ENCODE data around the gene LEKR1.
"Not testable (repeated sequence)": the region's sequence is repeated elsewhere in the genome, so short reads cannot be mapped to it uniquely, and the experiment has no call there.

Gene LEKR1

DNA sequence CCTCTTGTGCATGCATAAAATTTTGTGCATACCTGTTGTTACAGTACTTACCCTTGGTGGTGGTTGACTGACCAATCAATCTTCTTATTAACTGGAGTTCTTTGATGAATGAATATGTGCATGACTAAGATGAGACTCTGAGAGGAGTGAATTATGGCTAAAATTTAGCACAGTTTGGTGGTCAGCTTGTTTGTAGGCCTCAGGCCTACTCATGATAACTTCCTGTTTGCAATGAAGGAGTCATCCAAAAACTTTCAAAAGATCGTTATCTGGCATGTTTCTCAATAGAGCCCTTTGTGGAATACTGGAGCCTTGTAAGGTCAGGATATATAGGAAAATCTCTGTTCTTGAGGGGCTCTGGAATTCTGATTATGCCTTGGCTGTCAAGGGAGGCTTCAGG lies 66.5 kb downstream of the LEKR1 start:
- Histone ChIP-seq H3K9ac (ENCODE audit: insufficient read length) (no peak overlapping the region), H3K27ac (no peak overlapping the region), H3K36me3 (ENCODE audit: insufficient read depth, low read length) (no peaks in the 10 kb centered on the region), H3K4me3 (no peak overlapping the region), H3K9me3 (ENCODE audit: low read depth, low read length) (no peaks in the 10 kb centered on the region)
- no peak for DNase-seq (ENCODE audit: low read depth, low spot score)
- TF ChIP-seq POLR2AphosphoS5 (IDR thresholded peaks at IDR 0.05; ENCODE audit: borderline replicate concordance, low read depth, low read length) (no peak), EZH2 (IDR thresholded peaks at IDR 0.05) (no peak), FOXP2 (optimal IDR thresholded peaks at IDR 0.05; ENCODE audit: control extremely low read depth, extremely low read length, insufficient read depth) (no peak)

- not testable (repeated sequence) for H3K36me3 ChIP-seq (ENCODE audit: insufficient read depth, low read length); DNase-seq (ENCODE audit: low read depth, low spot score); H3K9me3 ChIP-seq (ENCODE audit: low read depth, low read length); H3K27ac ChIP-seq; H3K9ac ChIP-seq (ENCODE audit: insufficient read length); H3K4me3 ChIP-seq
These were observed 69.2 kb downstream of the LEKR1 start for GRCh38 chr3:156895374-156895773.

DNA sequence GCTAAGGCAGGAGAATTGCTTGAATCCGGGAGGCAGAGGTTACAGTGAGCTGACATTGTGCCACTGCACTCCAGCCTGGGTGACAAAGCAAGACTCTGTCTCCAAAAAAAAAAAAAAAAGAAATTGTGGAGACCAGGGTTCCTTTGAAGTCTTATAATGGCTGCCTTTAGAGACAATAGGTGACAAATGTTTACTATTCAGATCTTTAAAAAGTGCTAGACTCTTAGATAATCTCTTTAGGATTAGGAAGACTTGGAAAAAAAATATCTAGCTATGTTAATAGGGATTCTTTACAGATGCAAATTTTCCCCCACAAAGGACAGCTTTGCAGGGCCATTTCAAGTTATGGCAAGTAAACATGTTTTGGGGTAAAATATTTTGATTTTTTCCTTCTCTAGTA lies 71.7 kb downstream of the LEKR1 start:
- H3K27ac ChIP-seq; H3K9me3 ChIP-seq (ENCODE audit: low read depth, low read length); DNase-seq (ENCODE audit: low read depth, low spot score); H3K9ac ChIP-seq (ENCODE audit: insufficient read length); H3K4me3 ChIP-seq; H3K36me3 ChIP-seq (ENCODE audit: insufficient read depth, low read length): not testable (repeated sequence)

DNA sequence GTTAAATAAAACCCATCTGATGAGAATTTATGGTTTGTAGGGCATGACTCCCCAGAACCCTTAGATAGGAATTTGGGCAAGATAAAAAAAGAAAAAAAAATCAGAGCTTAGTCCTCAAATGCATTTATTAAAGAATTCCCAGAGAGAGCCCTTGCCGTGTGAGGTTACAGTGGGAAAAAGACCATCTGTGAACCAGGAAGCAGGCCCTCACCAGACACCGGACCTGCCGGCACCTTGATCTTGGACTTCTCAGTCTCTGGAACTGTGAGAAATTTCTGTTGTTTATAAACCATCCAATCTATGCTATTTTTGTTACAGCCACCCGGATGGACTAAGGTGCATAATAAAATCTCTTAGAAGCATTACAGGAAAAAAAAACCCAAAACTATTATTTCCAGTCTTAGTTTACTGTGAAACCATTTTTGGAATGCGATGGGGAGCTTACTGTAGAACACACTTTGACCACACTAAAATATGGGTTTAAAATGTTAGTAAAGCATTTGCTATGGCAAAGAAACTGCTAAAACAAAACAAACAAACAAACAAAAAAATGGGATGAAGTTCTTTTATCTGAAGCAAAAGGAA lies 72.2 kb downstream of the LEKR1 start:
- Histone ChIP-seq H3K4me3 (no peak overlapping the region), H3K36me3 (ENCODE audit: insufficient read depth, low read length) (no peaks in the 10 kb centered on the region), H3K9me3 (ENCODE audit: low read depth, low read length) (no peaks in the 10 kb centered on the region), H3K27ac (no peak overlapping the region), H3K9ac (ENCODE audit: insufficient read length) (no peak overlapping the region)
- no peak for TF ChIP-seq EZH2 (IDR thresholded peaks at IDR 0.05)
- no peak for TF ChIP-seq POLR2AphosphoS5 (IDR thresholded peaks at IDR 0.05; ENCODE audit: borderline replicate concordance, low read depth, low read length)
- no peak for TF ChIP-seq FOXP2 (optimal IDR thresholded peaks at IDR 0.05; ENCODE audit: control extremely low read depth, extremely low read length, insufficient read depth)
- no peak for DNase-seq (ENCODE audit: low read depth, low spot score)

DNA sequence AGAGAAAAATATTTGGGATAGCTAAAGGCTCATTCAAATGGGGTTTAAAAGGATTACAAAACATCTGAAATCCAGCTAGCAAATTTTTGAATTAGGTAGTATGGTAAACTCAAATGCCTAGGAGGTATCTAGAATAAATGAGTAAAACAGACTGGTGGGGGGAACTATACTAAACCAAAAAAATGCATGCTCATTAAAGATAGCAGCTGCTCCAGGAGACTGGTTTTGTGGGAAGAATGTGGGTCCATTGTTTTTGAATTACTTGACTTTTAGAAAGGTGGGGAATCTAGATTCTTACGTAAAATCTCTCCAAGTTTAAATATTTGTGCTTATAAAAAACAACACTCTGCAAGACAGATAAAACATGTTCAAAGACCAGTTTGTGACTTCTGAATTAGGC lies 73.8 kb downstream of the LEKR1 start:
- no peak overlapping the region for H3K9ac ChIP-seq (ENCODE audit: insufficient read length)
- TF ChIP-seq POLR2AphosphoS5 (IDR thresholded peaks at IDR 0.05; ENCODE audit: borderline replicate concordance, low read depth, low read length) = no peak
- no peak for TF ChIP-seq EZH2 (IDR thresholded peaks at IDR 0.05)
- no peak for TF ChIP-seq FOXP2 (optimal IDR thresholded peaks at IDR 0.05; ENCODE audit: control extremely low read depth, extremely low read length, insufficient read depth)
- H3K4me3 ChIP-seq = no peak overlapping the region
- no peaks in the 10 kb centered on the region for H3K9me3 ChIP-seq (ENCODE audit: low read depth, low read length)
- no peaks in the 10 kb centered on the region for H3K36me3 ChIP-seq (ENCODE audit: insufficient read depth, low read length)
- H3K27ac ChIP-seq = peak overlapping the region; percentile 61
- DNase-seq (ENCODE audit: low read depth, low spot score) = no peak

DNA sequence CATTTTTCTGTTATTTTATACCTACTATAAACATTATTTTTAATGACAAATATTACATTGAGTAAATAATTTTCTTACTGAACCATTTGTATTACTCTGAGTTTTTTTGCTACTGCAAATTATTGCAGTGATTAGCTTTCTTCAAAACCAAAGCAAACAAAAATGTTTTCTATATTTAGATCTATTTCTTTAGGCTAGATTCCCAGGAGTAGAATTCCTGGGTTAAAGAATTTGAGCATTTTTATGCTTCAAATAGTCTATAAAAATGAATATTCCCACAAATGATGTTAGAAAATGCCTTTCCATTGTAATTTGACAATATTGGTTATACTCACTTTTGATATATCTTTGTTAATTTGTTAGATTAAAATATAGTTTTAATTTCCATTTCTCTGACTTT lies 76.8 kb downstream of the LEKR1 start:
- Histone ChIP-seq H3K4me3 (no peak overlapping the region), H3K9me3 (ENCODE audit: low read depth, low read length) (no peaks in the 10 kb centered on the region), H3K36me3 (ENCODE audit: insufficient read depth, low read length) (no peaks in the 10 kb centered on the region), H3K27ac (no peak overlapping the region), H3K9ac (ENCODE audit: insufficient read length) (no peak overlapping the region)
- no peak for DNase-seq (ENCODE audit: low read depth, low spot score)
- TF ChIP-seq POLR2AphosphoS5 (IDR thresholded peaks at IDR 0.05; ENCODE audit: borderline replicate concordance, low read depth, low read length) (no peak), EZH2 (IDR thresholded peaks at IDR 0.05) (no peak), FOXP2 (optimal IDR thresholded peaks at IDR 0.05; ENCODE audit: control extremely low read depth, extremely low read length, insufficient read depth) (no peak)

- H3K27ac ChIP-seq = no peak overlapping the region
- H3K9ac ChIP-seq (ENCODE audit: insufficient read length) = no peak overlapping the region
- TF ChIP-seq POLR2AphosphoS5 (IDR thresholded peaks at IDR 0.05; ENCODE audit: borderline replicate concordance, low read depth, low read length) = no peak
- TF ChIP-seq FOXP2 (optimal IDR thresholded peaks at IDR 0.05; ENCODE audit: control extremely low read depth, extremely low read length, insufficient read depth) = no peak
- no peak for TF ChIP-seq EZH2 (IDR thresholded peaks at IDR 0.05)
- DNase-seq (ENCODE audit: low read depth, low spot score) = no peak
- H3K9me3 ChIP-seq (ENCODE audit: low read depth, low read length) = no peaks in the 10 kb centered on the region
- no peaks in the 10 kb centered on the region for H3K36me3 ChIP-seq (ENCODE audit: insufficient read depth, low read length)
- H3K4me3 ChIP-seq = no peak overlapping the region
These were observed 80.1 kb downstream of the LEKR1 start for GRCh38 chr3:156906275-156906674.

GRCh38 chr3:156908398-156908797 lies 82.2 kb downstream of the LEKR1 start:
- Histone ChIP-seq H3K9me3 (ENCODE audit: low read depth, low read length) (no peaks in the 10 kb centered on the region), H3K27ac (no peak overlapping the region), H3K36me3 (ENCODE audit: insufficient read depth, low read length) (no peaks in the 10 kb centered on the region), H3K9ac (ENCODE audit: insufficient read length) (no peak overlapping the region), H3K4me3 (no peak overlapping the region)
- DNase-seq (ENCODE audit: low read depth, low spot score) = no peak
- no peak for TF ChIP-seq EZH2 (IDR thresholded peaks at IDR 0.05)
- TF ChIP-seq POLR2AphosphoS5 (IDR thresholded peaks at IDR 0.05; ENCODE audit: borderline replicate concordance, low read depth, low read length) = no peak
- TF ChIP-seq FOXP2 (optimal IDR thresholded peaks at IDR 0.05; ENCODE audit: control extremely low read depth, extremely low read length, insufficient read depth) = no peak

DNA sequence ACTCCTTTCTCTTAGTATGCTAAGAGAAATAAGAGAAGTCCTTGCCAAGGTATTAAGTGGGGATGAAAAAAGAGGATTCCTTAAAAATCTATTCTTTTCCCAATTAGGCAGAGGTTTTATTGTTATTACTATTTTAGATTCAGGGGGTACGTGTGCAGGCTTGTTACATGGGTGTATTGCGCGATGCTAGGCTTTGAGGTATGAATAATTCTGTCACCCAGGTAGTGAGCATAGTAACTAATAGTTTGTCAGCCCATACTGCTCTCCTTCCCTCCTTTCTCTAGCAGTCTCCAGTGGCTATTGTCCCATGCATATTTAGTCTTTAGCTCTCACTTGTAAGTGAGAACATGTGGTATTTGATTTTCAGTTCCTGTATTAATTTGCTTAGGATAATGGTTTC lies 83.9 kb downstream of the LEKR1 start:
- H3K9me3 ChIP-seq (ENCODE audit: low read depth, low read length) = no peaks in the 10 kb centered on the region
- no peak for TF ChIP-seq FOXP2 (optimal IDR thresholded peaks at IDR 0.05; ENCODE audit: control extremely low read depth, extremely low read length, insufficient read depth)
- TF ChIP-seq POLR2AphosphoS5 (IDR thresholded peaks at IDR 0.05; ENCODE audit: borderline replicate concordance, low read depth, low read length) = no peak
- no peak for TF ChIP-seq EZH2 (IDR thresholded peaks at IDR 0.05)
- no peak overlapping the region for H3K4me3 ChIP-seq

GRCh38 chr3:156910831-156911230 lies 84.7 kb downstream of the LEKR1 start:
- not testable (repeated sequence) for H3K9me3 ChIP-seq (ENCODE audit: low read depth, low read length); DNase-seq (ENCODE audit: low read depth, low spot score); H3K9ac ChIP-seq (ENCODE audit: insufficient read length); H3K27ac ChIP-seq; H3K4me3 ChIP-seq; H3K36me3 ChIP-seq (ENCODE audit: insufficient read depth, low read length)

More for the DNA sequence above, 83.9 kb downstream of the LEKR1 start:
- Histone ChIP-seq H3K27ac (no peak overlapping the region), H3K9ac (ENCODE audit: insufficient read length) (no peak overlapping the region), H3K36me3 (ENCODE audit: insufficient read depth, low read length) (no peaks in the 10 kb centered on the region)
- no peak for DNase-seq (ENCODE audit: low read depth, low spot score)

- not testable (repeated sequence) for H3K9ac ChIP-seq (ENCODE audit: insufficient read length); H3K27ac ChIP-seq; DNase-seq (ENCODE audit: low read depth, low spot score); H3K36me3 ChIP-seq (ENCODE audit: insufficient read depth, low read length); H3K4me3 ChIP-seq; H3K9me3 ChIP-seq (ENCODE audit: low read depth, low read length)
These were observed 88.1 kb downstream of the LEKR1 start for GRCh38 chr3:156914300-156914699.

All from SK-N-MC (cell line).